Left ventricle myocardium inferior (tissue), 1 donor: ENCODE data around the gene ARSG. TPM values are rescaled to one million over a fixed set of nuclear protein-coding genes. Genes with fewer than 3 reads are reported as not detected.

Experiments
- DNase-seq: peaks from one replicate; pipeline ENCODE4 v3.0.0-alpha.2; 2020
- H3K27ac ChIP-seq: fragments of 200-600 bp; replicated peaks from 2 replicates; pipeline ENCODE4 v1.8.0; 2021
- H3K27me3 ChIP-seq: fragments of 200-600 bp; 2 replicates; pipeline ENCODE4 v1.8.0; 2021; ENCODE audit warnings: low read depth
- H3K36me3 ChIP-seq: fragments of 200-600 bp; 2 replicates; pipeline ENCODE4 v1.8.0; 2021
- H3K4me1 ChIP-seq: fragments of 200-600 bp; 2 replicates; pipeline ENCODE4 v1.8.0; 2021
- H3K4me3 ChIP-seq: fragments of 200-600 bp; 2 replicates; pipeline ENCODE4 v1.8.0; 2021; ENCODE audit warnings: mild to moderate bottlenecking, moderate library complexity
- H3K9me3 ChIP-seq: fragments of 200-600 bp; replicated peaks from 2 replicates; pipeline ENCODE4 v1.8.0; 2021
- CTCF ChIP-seq: fragments of 200-600 bp; IDR thresholded peaks from 2 replicates; pipeline ENCODE4 v1.8.0; 2021; ENCODE audit warnings: antibody characterized with exemption, mild to moderate bottlenecking, borderline replicate concordance
- intact Hi-C: fragments of 100-400 bp; cut with micrococcal nuclease; formaldehyde crosslinking; loops from one replicate; pipeline ENCODE4 v1.11.0; 2022
- total RNA-seq: library from RNA; stranded (reverse); fragmentation: NEBNext Ultra II Directional; extraction: Animal tissue kit (Norgen Biotek cat#: 25700); gene quantifications from one replicate; pipeline ENCODE4 v1.2.1, GENCODE V29; 2021
- donor health status: DM: no; HTN: yes; CAD: no; lungs with severe emphysema.

Gene ARSG
- total RNA-seq, 1 donor from 2014 or later = 3.7 TPM

DNA sequence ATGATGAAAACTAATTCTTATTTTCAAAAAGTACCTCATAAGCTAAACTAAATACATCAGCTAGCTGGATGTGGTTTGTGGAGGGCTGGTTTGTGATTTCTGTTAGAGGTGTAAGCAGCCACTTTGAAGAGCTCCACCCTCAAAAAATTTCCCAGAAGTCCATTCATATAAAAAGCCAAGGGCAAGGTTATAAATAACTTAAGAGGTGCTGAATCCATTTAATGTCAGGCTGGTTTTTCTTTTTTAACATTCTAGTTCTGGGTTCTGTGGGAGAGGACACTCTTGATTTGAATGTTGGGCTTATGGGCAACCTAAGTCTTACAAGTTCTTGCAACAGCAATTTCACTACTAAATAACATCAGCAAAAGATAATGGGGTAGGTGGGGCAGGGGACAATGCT, 169.4 kb downstream of the ARSG start:
- Histone ChIP-seq H3K36me3 (no peaks in the 10 kb centered on the region), H3K27ac (peak overlapping the region; percentile 98), H3K27me3 (no peaks in the 10 kb centered on the region), H3K4me3 (no peak overlapping the region), H3K9me3 (no peaks in the 10 kb centered on the region), H3K4me1 (peaks cover 61% of the 10 kb centered on the region)
- no peak for DNase-seq
- intact Hi-C loops = no loop called here
- TF ChIP-seq CTCF = no peak

- Histone ChIP-seq H3K4me3 (no peak overlapping the region), H3K27ac (peak overlapping the region; percentile 98), H3K4me1 (peaks cover 60% of the 10 kb centered on the region), H3K36me3 (no peaks in the 10 kb centered on the region), H3K27me3 (no peaks in the 10 kb centered on the region), H3K9me3 (no peaks in the 10 kb centered on the region)
- no peak for TF ChIP-seq CTCF
- intact Hi-C loops = no loop called here
- no peak for DNase-seq
Measured at GRCh38 chr17:68461122-68461539, 169.8 kb downstream of the ARSG start.

DNA sequence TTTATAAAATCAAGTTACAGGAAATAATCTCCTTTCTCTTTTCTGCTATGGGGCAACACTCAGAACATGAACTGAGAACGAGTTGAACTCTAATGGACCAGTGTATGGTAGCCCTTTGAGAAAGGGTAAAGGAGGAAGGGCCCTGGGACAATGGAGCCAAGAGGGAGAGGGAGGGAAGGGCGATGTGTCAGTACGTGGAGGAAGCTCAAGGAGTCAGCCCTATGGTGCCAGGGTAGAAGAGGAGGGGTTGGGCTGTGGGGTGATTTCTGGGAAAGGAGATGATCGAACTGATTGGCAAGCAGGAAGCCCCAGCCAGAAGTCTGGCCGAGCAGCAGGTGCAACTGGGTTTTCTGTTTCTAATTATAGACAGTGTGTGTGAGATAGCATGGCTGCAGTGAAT, 170.3 kb downstream of the ARSG start:
- Histone ChIP-seq H3K4me1 (peaks cover 60% of the 10 kb centered on the region), H3K27me3 (no peaks in the 10 kb centered on the region), H3K36me3 (no peaks in the 10 kb centered on the region), H3K4me3 (no peak overlapping the region), H3K27ac (peak overlapping the region; percentile 98), H3K9me3 (no peaks in the 10 kb centered on the region)
- intact Hi-C loops = no loop called here
- no peak for TF ChIP-seq CTCF
- DNase-seq = no peak

DNA sequence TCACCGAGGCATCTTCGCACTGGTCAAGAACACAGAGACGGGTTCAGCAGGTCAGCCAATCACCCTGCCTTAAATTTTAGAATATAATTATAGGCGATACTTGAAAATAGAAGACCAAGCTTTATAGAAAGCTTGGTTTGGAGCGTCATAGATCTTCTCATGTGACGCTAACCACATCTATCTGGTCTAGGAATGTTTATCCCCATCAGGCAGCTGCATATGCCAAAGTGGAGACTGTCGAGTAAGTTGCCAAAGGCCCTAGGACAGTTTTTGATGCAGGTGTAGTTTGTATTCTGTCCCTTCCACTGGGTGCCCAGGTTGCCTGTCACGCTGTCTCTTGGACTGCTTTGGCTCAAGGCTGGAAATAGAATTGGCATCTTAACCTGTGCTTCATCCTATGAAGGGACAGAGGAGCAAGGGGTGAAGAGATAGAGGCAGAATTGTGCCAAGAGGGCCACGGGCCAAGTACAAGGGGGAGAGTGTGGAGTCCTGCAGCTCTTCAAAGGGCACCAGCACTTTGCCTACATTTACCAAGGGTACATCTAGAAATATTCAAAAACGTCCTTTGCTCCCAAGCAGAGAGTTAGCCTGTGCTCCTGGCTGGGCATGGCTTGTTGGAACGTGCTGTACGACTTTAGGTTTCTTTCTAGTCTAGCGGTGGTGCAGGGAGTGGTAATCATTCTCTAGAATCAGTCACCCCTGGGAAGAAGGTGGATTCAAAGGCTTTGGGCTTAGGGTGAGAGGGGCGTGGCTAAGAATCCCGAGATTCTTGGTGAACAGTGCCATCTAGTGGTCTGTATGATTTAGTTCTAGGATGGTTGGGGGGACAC, 171.3 kb downstream of the ARSG start:
- H3K4me1 ChIP-seq = peaks cover 61% of the 10 kb centered on the region

More for the DNA sequence above, 171.3 kb downstream of the ARSG start:
- Histone ChIP-seq H3K9me3 (no peaks in the 10 kb centered on the region), H3K27ac (peak overlapping the region; percentile 98), H3K4me3 (peak overlapping the region; percentile 29), H3K36me3 (no peaks in the 10 kb centered on the region), H3K27me3 (no peaks in the 10 kb centered on the region)
- peak; percentile 76 for DNase-seq
- peak; percentile 78 for TF ChIP-seq CTCF
- intact Hi-C loops = no loop called here
